ENCODE measurements around the gene SLC12A7.

SLC12A7 gene

GRCh38 chr5:1047332-1047965, 64.4 kb downstream of the SLC12A7 start:
- DNase-seq: no peak

GRCh38 chr5:1045960-1046560, 65.8 kb downstream of the SLC12A7 start:
- no peak for DNase-seq

- no peak for DNase-seq
These were observed 67.7 kb downstream of the SLC12A7 start for GRCh38 chr5:1044117-1044516.

- no peak for DNase-seq
These were observed 68.5 kb downstream of the SLC12A7 start for GRCh38 chr5:1043327-1043726.

GRCh38 chr5:1042626-1043025, 69.2 kb downstream of the SLC12A7 start:
- no peak for DNase-seq

- no peak for DNase-seq
These were observed 70.4 kb downstream of the SLC12A7 start for GRCh38 chr5:1041225-1042143.

GRCh38 chr5:1040571-1040970, 71.3 kb downstream of the SLC12A7 start:
- DNase-seq: no peak

GRCh38 chr5:1039706-1040260, 72.1 kb downstream of the SLC12A7 start:
- no peak for DNase-seq

- DNase-seq: no peak
These were observed 72.7 kb downstream of the SLC12A7 start for GRCh38 chr5:1039210-1039548.

GRCh38 chr5:1038417-1039209, 73.2 kb downstream of the SLC12A7 start:
- DNase-seq: no peak

- DNase-seq: no peak
These were observed 74.0 kb downstream of the SLC12A7 start for GRCh38 chr5:1037671-1038416.

GRCh38 chr5:1037123-1037670, 74.7 kb downstream of the SLC12A7 start:
- no peak for DNase-seq

- no peak for DNase-seq
These were observed 75.2 kb downstream of the SLC12A7 start for GRCh38 chr5:1036504-1037122.

- no peak for DNase-seq
These were observed 76.2 kb downstream of the SLC12A7 start for GRCh38 chr5:1035421-1036405.

GRCh38 chr5:1034986-1035385, 76.9 kb downstream of the SLC12A7 start:
- DNase-seq: no peak

GRCh38 chr5:1034421-1034905, 77.4 kb downstream of the SLC12A7 start:
- no peak for DNase-seq

GRCh38 chr5:1033606-1034420, 78.0 kb downstream of the SLC12A7 start:
- DNase-seq: no peak

- DNase-seq: no peak
These were observed 78.7 kb downstream of the SLC12A7 start for GRCh38 chr5:1033178-1033577.

- no peak for DNase-seq
These were observed 79.3 kb downstream of the SLC12A7 start for GRCh38 chr5:1032551-1033027.

Data from NCI-H1930 (cell line).